Measurements from ENCODE around the gene ADAM33.

ADAM33 gene

GRCh38 chr20:3670945-3671344 is 10.9 kb downstream of the ADAM33 start:
- Mint-ChIP-seq H3K4me3 (no peak overlapping the region), H3K9me3 (no peaks in the 10 kb centered on the region), H3K36me3 (ENCODE audit: low read depth) (no peaks in the 10 kb centered on the region), H3K27ac (no peak overlapping the region), H3K4me1 (peaks cover 37% of the 10 kb centered on the region), H3K27me3 (ENCODE audit: low read depth, poor library complexity) (peaks cover 55% of the 10 kb centered on the region)
- no peak for DNase-seq
- no peak for TF ChIP-seq CTCF (IDR thresholded peaks at IDR 0.05)

GRCh38 chr20:3670511-3670910 is 11.3 kb downstream of the ADAM33 start:
- Mint-ChIP-seq H3K36me3 (ENCODE audit: low read depth) (no peaks in the 10 kb centered on the region), H3K27ac (no peak overlapping the region), H3K4me1 (peaks cover 38% of the 10 kb centered on the region), H3K9me3 (no peaks in the 10 kb centered on the region), H3K4me3 (no peak overlapping the region), H3K27me3 (ENCODE audit: low read depth, poor library complexity) (peaks cover 51% of the 10 kb centered on the region)
- peak; percentile 23 for TF ChIP-seq CTCF (IDR thresholded peaks at IDR 0.05)
- DNase-seq: peak; percentile 43

- Mint-ChIP-seq H3K27ac (peak overlapping the region; percentile 26), H3K4me1 (peaks cover 38% of the 10 kb centered on the region), H3K9me3 (no peaks in the 10 kb centered on the region), H3K36me3 (ENCODE audit: low read depth) (no peaks in the 10 kb centered on the region), H3K27me3 (ENCODE audit: low read depth, poor library complexity) (peaks cover 48% of the 10 kb centered on the region), H3K4me3 (no peak overlapping the region)
- no peak for TF ChIP-seq CTCF (IDR thresholded peaks at IDR 0.05)
- no peak for DNase-seq
Measured at GRCh38 chr20:3669710-3670367, 12.0 kb downstream of the ADAM33 start.

GRCh38 chr20:3667434-3668037 is 14.3 kb downstream of the ADAM33 start:
- DNase-seq: no peak
- H3K27ac Mint-ChIP-seq: no peak overlapping the region
- no peak overlapping the region for H3K4me3 Mint-ChIP-seq
- no peaks in the 10 kb centered on the region for H3K9me3 Mint-ChIP-seq
- TF ChIP-seq CTCF (IDR thresholded peaks at IDR 0.05): no peak
- peaks cover 41% of the 10 kb centered on the region for H3K4me1 Mint-ChIP-seq
- H3K36me3 Mint-ChIP-seq (ENCODE audit: low read depth): no peaks in the 10 kb centered on the region
- H3K27me3 Mint-ChIP-seq (ENCODE audit: low read depth, poor library complexity): peaks cover 55% of the 10 kb centered on the region

GRCh38 chr20:3663858-3664257 is 18.0 kb downstream of the ADAM33 start:
- Mint-ChIP-seq H3K9me3 (no peaks in the 10 kb centered on the region), H3K4me1 (peaks cover 38% of the 10 kb centered on the region), H3K27ac (no peak overlapping the region), H3K36me3 (ENCODE audit: low read depth) (no peaks in the 10 kb centered on the region), H3K4me3 (no peak overlapping the region), H3K27me3 (ENCODE audit: low read depth, poor library complexity) (peaks cover 59% of the 10 kb centered on the region)
- no peak for DNase-seq
- no peak for TF ChIP-seq CTCF (IDR thresholded peaks at IDR 0.05)
